ENCODE results near the gene SIRT4.

Gene SIRT4

GRCh38 chr12:120352117-120352516 is 50.0 kb downstream of the SIRT4 start:
- Histone ChIP-seq H3K27ac (ENCODE audit: low read length) (no peak overlapping the region), H3K9me3 (ENCODE audit: control insufficient read depth, insufficient read depth, low read length) (no peaks in the 10 kb centered on the region), H3K4me1 (ENCODE audit: control insufficient read depth, insufficient read depth, low read length) (no peaks in the 10 kb centered on the region; the same call in 1 of the 2 replicates), H3K4me3 (ENCODE audit: low read length) (no peak overlapping the region), H3K36me3 (ENCODE audit: control insufficient read depth, insufficient read depth, low read length) (peaks cover 18% of the 10 kb centered on the region), H3K27me3 (ENCODE audit: control insufficient read depth, insufficient read depth, low read length) (no peaks in the 10 kb centered on the region)
- no CpG with 5 or more reads among the region's 5 CpGs for WGBS (ENCODE audit: insufficient coverage, insufficient read length)
- no peak for DNase-seq (ENCODE audit: low read depth, low spot score)

- Histone ChIP-seq H3K4me1 (ENCODE audit: control insufficient read depth, insufficient read depth, low read length) (no peaks in the 10 kb centered on the region; the same call in 1 of the 2 replicates), H3K36me3 (ENCODE audit: control insufficient read depth, insufficient read depth, low read length) (peaks cover 9% of the 10 kb centered on the region; the same call in 1 of the 2 replicates), H3K4me3 (ENCODE audit: low read length) (no peak overlapping the region), H3K9me3 (ENCODE audit: control insufficient read depth, insufficient read depth, low read length) (no peaks in the 10 kb centered on the region), H3K27me3 (ENCODE audit: control insufficient read depth, insufficient read depth, low read length) (no peaks in the 10 kb centered on the region), H3K27ac (ENCODE audit: low read length) (no peak overlapping the region)
- no peak for DNase-seq (ENCODE audit: low read depth, low spot score)
- no CpG with 5 or more reads among the region's 6 CpGs for WGBS (ENCODE audit: insufficient coverage, insufficient read length)
These were observed 51.0 kb downstream of the SIRT4 start for GRCh38 chr12:120353136-120353535.

GRCh38 chr12:120353556-120354317 is 51.6 kb downstream of the SIRT4 start:
- Histone ChIP-seq H3K4me1 (ENCODE audit: control insufficient read depth, insufficient read depth, low read length) (no peaks in the 10 kb centered on the region; the same call in 1 of the 2 replicates), H3K9me3 (ENCODE audit: control insufficient read depth, insufficient read depth, low read length) (no peaks in the 10 kb centered on the region), H3K4me3 (ENCODE audit: low read length) (no peak overlapping the region), H3K27me3 (ENCODE audit: control insufficient read depth, insufficient read depth, low read length) (no peaks in the 10 kb centered on the region), H3K36me3 (ENCODE audit: control insufficient read depth, insufficient read depth, low read length) (peaks cover 9% of the 10 kb centered on the region; the same call in 1 of the 2 replicates), H3K27ac (ENCODE audit: low read length) (no peak overlapping the region)
- WGBS (ENCODE audit: insufficient coverage, insufficient read length) = no CpG with 5 or more reads among the region's 4 CpGs
- no peak for DNase-seq (ENCODE audit: low read depth, low spot score)

- H3K4me3 ChIP-seq (ENCODE audit: low read length) = no peak overlapping the region
- no peaks in the 10 kb centered on the region for H3K27me3 ChIP-seq (ENCODE audit: control insufficient read depth, insufficient read depth, low read length)
- no CpG with 5 or more reads among the region's 13 CpGs for WGBS (ENCODE audit: insufficient coverage, insufficient read length)
- H3K36me3 ChIP-seq (ENCODE audit: control insufficient read depth, insufficient read depth, low read length) = 0 out of 2 replicates have a peak, but pooled peaks cover 6% of the 10 kb centered on the region
- no peaks in the 10 kb centered on the region for H3K9me3 ChIP-seq (ENCODE audit: control insufficient read depth, insufficient read depth, low read length)
- H3K27ac ChIP-seq (ENCODE audit: low read length) = no peak overlapping the region
- peak; percentile 61 for DNase-seq (ENCODE audit: low read depth, low spot score)
- peaks cover 7% of the 10 kb centered on the region for H3K4me1 ChIP-seq (ENCODE audit: control insufficient read depth, insufficient read depth, low read length)
These were observed 54.5 kb downstream of the SIRT4 start for GRCh38 chr12:120356567-120357030.

DNA sequence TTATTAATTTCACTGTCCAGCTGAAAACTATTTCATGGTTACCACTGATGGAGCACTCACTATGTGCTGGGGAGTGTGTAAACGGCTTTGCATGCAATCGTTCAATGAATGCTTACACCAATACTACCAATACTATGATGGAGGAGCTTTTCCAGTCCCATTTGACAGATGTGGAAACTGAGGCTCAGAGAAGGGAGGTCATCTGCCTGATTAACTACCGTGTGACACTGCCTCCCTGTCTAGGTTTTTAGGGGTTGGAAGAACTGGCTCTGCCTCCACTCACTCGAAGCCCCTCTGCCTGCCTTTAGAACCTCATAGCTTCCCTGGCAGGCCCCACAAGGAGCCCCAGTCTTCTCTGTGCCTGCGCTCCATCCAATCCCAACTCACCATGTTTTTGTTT is 55.0 kb downstream of the SIRT4 start:
- WGBS (ENCODE audit: insufficient coverage, insufficient read length) = no CpG with 5 or more reads among the region's 5 CpGs
- H3K27me3 ChIP-seq (ENCODE audit: control insufficient read depth, insufficient read depth, low read length) = no peaks in the 10 kb centered on the region
- H3K36me3 ChIP-seq (ENCODE audit: control insufficient read depth, insufficient read depth, low read length) = 0 out of 2 replicates have a peak, but pooled peaks cover 6% of the 10 kb centered on the region
- no peaks in the 10 kb centered on the region for H3K9me3 ChIP-seq (ENCODE audit: control insufficient read depth, insufficient read depth, low read length)
- peaks cover 9% of the 10 kb centered on the region for H3K4me1 ChIP-seq (ENCODE audit: control insufficient read depth, insufficient read depth, low read length)
- no peak for DNase-seq (ENCODE audit: low read depth, low spot score)
- no peak overlapping the region for H3K27ac ChIP-seq (ENCODE audit: low read length)
- no peak overlapping the region for H3K4me3 ChIP-seq (ENCODE audit: low read length)

GRCh38 chr12:120358412-120359100 is 56.4 kb downstream of the SIRT4 start:
- WGBS (ENCODE audit: insufficient coverage, insufficient read length) = no CpG with 5 or more reads among the region's 19 CpGs
- no peak overlapping the region for H3K27ac ChIP-seq (ENCODE audit: low read length)
- DNase-seq (ENCODE audit: low read depth, low spot score) = no peak

DNA sequence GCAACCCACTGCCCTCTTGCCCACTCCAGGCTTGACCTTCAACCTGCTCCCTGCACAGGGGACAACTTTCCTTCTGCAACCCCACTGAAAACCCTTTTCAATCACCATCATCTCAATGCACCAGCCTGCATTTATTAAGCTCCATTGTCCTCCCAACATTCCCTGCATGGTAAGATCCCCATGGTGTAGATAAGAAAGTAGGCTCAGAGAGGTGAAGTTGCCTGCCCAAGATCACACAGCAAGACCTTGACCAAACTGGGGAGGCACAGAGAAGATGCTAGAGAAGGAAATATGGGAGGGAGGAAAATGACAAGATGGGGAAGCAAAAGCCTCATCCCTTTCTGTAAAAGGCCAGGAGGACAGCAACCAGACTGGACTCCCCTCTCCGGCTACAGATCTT is 57.0 kb downstream of the SIRT4 start:
- Histone ChIP-seq H3K36me3 (ENCODE audit: control insufficient read depth, insufficient read depth, low read length) (0 out of 2 replicates have a peak, but pooled peaks cover 6% of the 10 kb centered on the region), H3K4me3 (ENCODE audit: low read length) (no peak overlapping the region)
- no CpG with 5 or more reads among the region's 1 CpG for WGBS (ENCODE audit: insufficient coverage, insufficient read length)

More at GRCh38 chr12:120358412-120359100, 56.4 kb downstream of the SIRT4 start:
- peaks cover 13% of the 10 kb centered on the region for H3K4me1 ChIP-seq (ENCODE audit: control insufficient read depth, insufficient read depth, low read length)
- H3K9me3 ChIP-seq (ENCODE audit: control insufficient read depth, insufficient read depth, low read length) = no peaks in the 10 kb centered on the region
- no peaks in the 10 kb centered on the region for H3K27me3 ChIP-seq (ENCODE audit: control insufficient read depth, insufficient read depth, low read length)
- H3K4me3 ChIP-seq (ENCODE audit: low read length) = no peak overlapping the region
- 0 out of 2 replicates have a peak, but pooled peaks cover 6% of the 10 kb centered on the region for H3K36me3 ChIP-seq (ENCODE audit: control insufficient read depth, insufficient read depth, low read length)

GRCh38 chr12:120361506-120362208 is 59.5 kb downstream of the SIRT4 start:
- Histone ChIP-seq H3K4me3 (ENCODE audit: low read length) (peak overlapping the region; percentile 21; the same call in 1 of the 2 replicates), H3K27ac (ENCODE audit: low read length) (no peak overlapping the region), H3K9me3 (ENCODE audit: control insufficient read depth, insufficient read depth, low read length) (no peaks in the 10 kb centered on the region), H3K4me1 (ENCODE audit: control insufficient read depth, insufficient read depth, low read length) (peaks cover 13% of the 10 kb centered on the region), H3K27me3 (ENCODE audit: control insufficient read depth, insufficient read depth, low read length) (no peaks in the 10 kb centered on the region), H3K36me3 (ENCODE audit: control insufficient read depth, insufficient read depth, low read length) (0 out of 2 replicates have a peak, but pooled peaks cover 6% of the 10 kb centered on the region)
- WGBS (ENCODE audit: insufficient coverage, insufficient read length) = no CpG with 5 or more reads among the region's 56 CpGs
- peak; percentile 81 for DNase-seq (ENCODE audit: low read depth, low spot score)

More for the DNA sequence above, 57.0 kb downstream of the SIRT4 start:
- no peak for DNase-seq (ENCODE audit: low read depth, low spot score)
- Histone ChIP-seq H3K27ac (ENCODE audit: low read length) (no peak overlapping the region), H3K4me1 (ENCODE audit: control insufficient read depth, insufficient read depth, low read length) (peaks cover 13% of the 10 kb centered on the region), H3K9me3 (ENCODE audit: control insufficient read depth, insufficient read depth, low read length) (no peaks in the 10 kb centered on the region), H3K27me3 (ENCODE audit: control insufficient read depth, insufficient read depth, low read length) (no peaks in the 10 kb centered on the region)
